ENCODE results near the gene NUDT7. TPM values are rescaled to one million over a fixed set of nuclear protein-coding genes. Genes with fewer than 3 reads are reported as not detected.

Gene NUDT7
- total and polyA plus RNA-seq, 9 of the 15 experiments (the other 6 are each of a cell fraction or from before 2014, with no cell fraction given), result 5.6 to 24.2 (median 10.5) TPM

DNA sequence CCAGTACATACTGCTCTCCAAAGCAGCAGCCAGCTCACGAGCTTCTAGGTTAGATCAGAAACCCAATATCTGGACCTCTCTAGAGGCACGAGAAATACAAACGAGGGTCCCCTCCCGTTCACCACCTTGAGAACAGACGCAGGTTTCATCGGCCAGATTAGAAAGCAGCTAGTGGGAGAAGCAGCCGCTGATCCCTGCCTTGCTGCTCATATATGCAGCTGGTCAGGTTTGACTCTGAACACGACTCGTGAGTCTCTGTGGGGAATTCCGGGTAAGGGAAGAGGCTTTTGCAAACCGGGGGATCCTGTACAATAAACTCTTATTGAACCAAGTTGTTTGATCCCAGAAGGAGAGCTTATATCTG lies 67.7 kb downstream of the NUDT7 start (continued):
- TF ChIP-seq, protein P1, sequence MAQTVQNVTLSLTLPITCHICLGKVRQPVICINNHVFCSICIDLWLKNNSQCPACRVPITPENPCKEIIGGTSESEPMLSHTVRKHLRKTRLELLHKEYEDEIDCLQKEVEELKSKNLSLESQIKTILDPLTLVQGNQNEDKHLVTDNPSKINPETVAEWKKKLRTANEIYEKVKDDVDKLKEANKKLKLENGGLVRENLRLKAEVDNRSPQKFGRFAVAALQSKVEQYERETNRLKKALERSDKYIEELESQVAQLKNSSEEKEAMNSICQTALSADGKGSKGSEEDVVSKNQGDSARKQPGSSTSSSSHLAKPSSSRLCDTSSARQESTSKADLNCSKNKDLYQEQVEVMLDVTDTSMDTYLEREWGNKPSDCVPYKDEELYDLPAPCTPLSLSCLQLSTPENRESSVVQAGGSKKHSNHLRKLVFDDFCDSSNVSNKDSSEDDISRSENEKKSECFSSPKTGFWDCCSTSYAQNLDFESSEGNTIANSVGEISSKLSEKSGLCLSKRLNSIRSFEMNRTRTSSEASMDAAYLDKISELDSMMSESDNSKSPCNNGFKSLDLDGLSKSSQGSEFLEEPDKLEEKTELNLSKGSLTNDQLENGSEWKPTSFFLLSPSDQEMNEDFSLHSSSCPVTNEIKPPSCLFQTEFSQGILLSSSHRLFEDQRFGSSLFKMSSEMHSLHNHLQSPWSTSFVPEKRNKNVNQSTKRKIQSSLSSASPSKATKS (CRISPR knock-in tag; IDR thresholded peaks at IDR 0.05), result no peak
- TF ChIP-seq PHF20 (IDR thresholded peaks at IDR 0.05; ENCODE audit: partially characterized antibody) (no peak), ZNF551 (CRISPR knock-in tag; IDR thresholded peaks at IDR 0.05) (no peak)
- TF ChIP-seq, protein P2, sequence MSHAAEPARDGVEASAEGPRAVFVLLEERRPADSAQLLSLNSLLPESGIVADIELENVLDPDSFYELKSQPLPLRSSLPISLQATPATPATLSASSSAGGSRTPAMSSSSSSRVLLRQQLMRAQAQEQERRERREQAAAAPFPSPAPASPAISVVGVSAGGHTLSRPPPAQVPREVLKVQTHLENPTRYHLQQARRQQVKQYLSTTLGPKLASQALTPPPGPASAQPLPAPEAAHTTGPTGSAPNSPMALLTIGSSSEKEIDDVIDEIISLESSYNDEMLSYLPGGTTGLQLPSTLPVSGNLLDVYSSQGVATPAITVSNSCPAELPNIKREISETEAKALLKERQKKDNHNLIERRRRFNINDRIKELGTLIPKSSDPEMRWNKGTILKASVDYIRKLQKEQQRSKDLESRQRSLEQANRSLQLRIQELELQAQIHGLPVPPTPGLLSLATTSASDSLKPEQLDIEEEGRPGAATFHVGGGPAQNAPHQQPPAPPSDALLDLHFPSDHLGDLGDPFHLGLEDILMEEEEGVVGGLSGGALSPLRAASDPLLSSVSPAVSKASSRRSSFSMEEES (CRISPR knock-in tag; IDR thresholded peaks at IDR 0.05), result no peak

DNA sequence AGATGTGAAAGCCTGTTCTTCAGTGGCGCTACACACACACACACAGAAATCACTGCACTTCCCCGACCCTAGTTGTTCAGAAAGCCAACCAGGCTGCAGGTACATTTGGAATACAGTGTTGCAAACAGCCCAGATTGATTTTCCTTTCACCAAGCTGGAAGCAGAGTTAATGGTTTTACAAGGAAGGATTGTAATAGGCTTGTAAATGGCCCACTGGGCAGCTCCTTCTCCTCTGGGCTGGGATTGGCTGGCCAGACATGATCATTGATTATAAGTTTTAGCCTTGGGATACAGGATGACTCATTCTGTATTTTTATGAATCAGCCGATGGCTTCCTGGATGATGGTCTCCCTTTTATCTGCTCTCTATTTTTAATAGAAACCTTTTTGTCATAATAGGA lies 68.6 kb downstream of the NUDT7 start:
- in situ Hi-C loops (cut with MboI) (no loop called here), intact Hi-C loops (cut with micrococcal nuclease) (no loop called here)
- Histone ChIP-seq H3K27me3 (ENCODE audit: control insufficient read depth in 2 of 2, insufficient read depth in 2 of 2, low read length in 2 of 2) (peaks cover 17 to 25% of the 10 kb centered on the region in 2 experiments; a peak in 3 of 5 replicates), H4K20me1 (replicated peaks; ENCODE audit: control insufficient read depth, insufficient read depth, low read length) (peaks cover 3% of the 10 kb centered on the region; the same call in 1 of the 2 replicates), H3K4me1 (replicated peaks in 1 of 2; ENCODE audit: control insufficient read depth in 2 of 2, insufficient read depth in 2 of 2, low read length in 2 of 2) (peaks cover 0 to 8% of the 10 kb centered on the region in 2 experiments; a peak in 1 of 5 replicates), H3K4me3 (no peak overlapping the region), H2AFZ (ENCODE audit: low read depth, low read length) (no peak overlapping the region), H3K9ac (ENCODE audit: insufficient read depth in 1 of 2, low read depth in 2 of 2, low read length in 2 of 2) (no peak overlapping the region), H3K9me1 (ENCODE audit: control insufficient read depth, insufficient read depth, low read length) (no peaks in the 10 kb centered on the region), H3K79me2 (ENCODE audit: control insufficient read depth, insufficient read depth, low read length) (no peaks in the 10 kb centered on the region), H3K9me3 (replicated peaks; ENCODE audit: control insufficient read depth, insufficient read depth, low read depth, low read length) (no peaks in the 10 kb centered on the region), H3K4me2 (ENCODE audit: insufficient read depth, low read length) (no peak overlapping the region), H3K27ac (ENCODE audit: extremely low read depth, low read depth, low read length) (no peak overlapping the region), H3K36me3 (ENCODE audit: control insufficient read depth, insufficient read depth, low read length) (no peaks in the 10 kb centered on the region)
- POLR2A ChIA-PET, result no interaction called here
- DNase-seq (ENCODE audit: extremely low read depth in 1 of 4, low spot score in 3 of 4) (no peak), ATAC-seq (no peak), FAIRE-seq (no peak)
- TF ChIP-seq SMARCA4 (IDR thresholded peaks at IDR 0.05) (no peak), JUN (IDR thresholded peaks at IDR 0.05; ENCODE audit: borderline replicate concordance, low read depth, low read length) (no peak), JUN (CRISPR knock-in tag; IDR thresholded peaks at IDR 0.05; ENCODE audit: borderline replicate concordance) (no peak), CREBBP (IDR thresholded peaks at IDR 0.05; ENCODE audit: low read depth, low read length) (no peak), ILK (tag; IDR thresholded peaks at IDR 0.05; ENCODE audit: borderline replicate concordance, low read depth) (no peak)
- CTCF ChIA-PET (ENCODE audit: low intra/inter-chr PET ratio), result no interaction called here
- no TSS peak for BruUV-seq (replicated peaks)
- 0% methylated on average over 3 of the region's 3 CpGs for WGBS (ENCODE audit: insufficient coverage, low coverage, missing lambda C conversion rate)

Other genes with a start within 250 kb of the NUDT7 start
- not detected in 2 replicates for gene VAT1L, start 66.0 kb downstream of the NUDT7 start, total RNA-seq (2014; rRNA removed)
- gene VAT1L, start 66.0 kb downstream of the NUDT7 start, total RNA-seq (2014; rRNA removed; fragmentation: Illumina TruSeq; extraction: Trizol), result not detected in 2 replicates
- gene VAT1L, start 66.0 kb downstream of the NUDT7 start, total RNA-seq (2015; rRNA removed; fragmentation: Illumina TruSeq; extraction: Trizol), result not detected in 2 replicates
- 0.20 TPM in 1 of 2 replicates, not detected in the other for gene VAT1L, start 66.0 kb downstream of the NUDT7 start, total RNA-seq (2021)
- gene VAT1L, start 66.0 kb downstream of the NUDT7 start, polyA plus RNA-seq (2011; rRNA removed), result 0.01 TPM in 1 of 2 replicates, not detected in the other
- gene VAT1L, start 66.0 kb downstream of the NUDT7 start, polyA plus RNA-seq (2014; fragmentation: Illumina TruSeq; extraction: Trizol), result not detected in 2 replicates
- not detected for gene VAT1L, start 66.0 kb downstream of the NUDT7 start, polyA plus RNA-seq (2014; fragmentation: Nextera tagmentation; extraction: Ambion mirVana)
- not detected in 2 replicates for gene VAT1L, start 66.0 kb downstream of the NUDT7 start, polyA plus RNA-seq (2014; rRNA removed)

Measured in K562 (cell line).